ENCODE measurements around the gene ADCY5. TPM values are rescaled to one million over a fixed set of nuclear protein-coding genes. Genes with fewer than 3 reads are reported as not detected.

The ADCY5 gene
- total RNA-seq, 1 donor from 2014 or later, result not detected

DNA sequence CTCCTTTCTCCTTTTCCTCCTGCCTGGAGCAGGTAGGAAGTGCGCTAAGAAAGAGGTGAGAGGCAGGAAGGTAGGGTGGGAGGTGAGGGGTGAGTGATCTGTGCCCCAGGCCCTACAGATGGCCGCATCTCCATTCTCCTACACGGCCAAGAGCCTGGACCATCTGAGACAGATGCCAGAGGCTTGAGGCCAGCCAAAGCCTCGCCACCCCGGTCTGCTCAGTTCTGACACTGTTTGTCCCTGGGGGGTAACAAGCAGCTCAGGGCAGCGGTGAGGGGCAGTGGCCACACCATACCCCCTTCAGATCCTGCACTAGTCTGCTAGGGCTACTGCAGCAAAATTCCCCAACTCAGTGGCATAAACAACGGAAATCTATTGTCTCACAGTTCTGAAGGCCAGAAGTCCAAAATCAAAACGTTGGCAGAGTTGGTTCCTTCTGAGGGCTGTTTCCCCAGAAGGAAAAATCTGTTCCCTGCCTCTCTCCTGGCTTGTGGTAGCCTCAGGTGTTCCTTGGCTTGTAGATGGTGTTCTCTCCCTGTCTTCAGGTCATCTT lies 28.4 kb downstream of the ADCY5 start:
- intact Hi-C loops (cut with micrococcal nuclease), result no loop called here
- no peaks in the 10 kb centered on the region for H3K36me3 Mint-ChIP-seq (ENCODE audit: low read depth)
- no peak for DNase-seq (ENCODE audit: low spot score)
- no peaks in the 10 kb centered on the region for H3K4me1 Mint-ChIP-seq (ENCODE audit: low read depth)
- H3K27ac Mint-ChIP-seq, result no peak overlapping the region
- peaks cover 2% of the 10 kb centered on the region for H3K27me3 Mint-ChIP-seq (ENCODE audit: low read depth)
- H3K4me3 Mint-ChIP-seq (ENCODE audit: low read depth), result no peak overlapping the region
- H3K9me3 Mint-ChIP-seq, result no peaks in the 10 kb centered on the region

DNA sequence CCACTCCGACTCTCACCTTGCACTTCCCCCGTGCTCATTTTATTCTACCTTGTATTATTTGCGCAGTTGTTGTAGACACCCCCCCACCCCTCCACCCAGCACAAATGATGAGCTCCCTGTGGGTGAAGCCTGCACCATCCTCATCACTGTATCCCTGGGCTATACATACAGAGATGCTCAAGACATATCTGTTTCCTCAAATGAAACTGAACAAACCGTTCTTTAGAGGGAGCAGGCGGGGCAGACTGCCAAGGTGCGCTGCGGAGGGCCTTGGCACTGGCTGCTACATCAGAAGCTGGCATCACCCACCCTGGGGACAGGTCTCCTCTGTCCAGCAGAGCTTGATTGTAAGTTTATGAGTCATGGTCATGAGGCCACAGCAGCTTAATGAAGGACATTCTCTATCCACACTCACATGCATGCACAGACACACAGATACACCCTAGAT lies 29.0 kb downstream of the ADCY5 start:
- intact Hi-C loops (cut with micrococcal nuclease), result no loop called here
- no peak for DNase-seq (ENCODE audit: low spot score)
- Mint-ChIP-seq H3K4me1 (ENCODE audit: low read depth) (no peaks in the 10 kb centered on the region), H3K27ac (no peak overlapping the region), H3K27me3 (ENCODE audit: low read depth) (peaks cover 2% of the 10 kb centered on the region), H3K9me3 (no peaks in the 10 kb centered on the region), H3K36me3 (ENCODE audit: low read depth) (no peaks in the 10 kb centered on the region), H3K4me3 (ENCODE audit: low read depth) (no peak overlapping the region)

- Mint-ChIP-seq H3K27ac (no peak overlapping the region), H3K4me1 (ENCODE audit: low read depth) (no peaks in the 10 kb centered on the region), H3K9me3 (no peaks in the 10 kb centered on the region), H3K27me3 (ENCODE audit: low read depth) (peaks cover 2% of the 10 kb centered on the region), H3K4me3 (ENCODE audit: low read depth) (no peak overlapping the region), H3K36me3 (ENCODE audit: low read depth) (no peaks in the 10 kb centered on the region)
- intact Hi-C loops (cut with micrococcal nuclease), result no loop called here
- no peak for DNase-seq (ENCODE audit: low spot score)
These were observed 29.6 kb downstream of the ADCY5 start for GRCh38 chr3:123419181-123419849.

DNA sequence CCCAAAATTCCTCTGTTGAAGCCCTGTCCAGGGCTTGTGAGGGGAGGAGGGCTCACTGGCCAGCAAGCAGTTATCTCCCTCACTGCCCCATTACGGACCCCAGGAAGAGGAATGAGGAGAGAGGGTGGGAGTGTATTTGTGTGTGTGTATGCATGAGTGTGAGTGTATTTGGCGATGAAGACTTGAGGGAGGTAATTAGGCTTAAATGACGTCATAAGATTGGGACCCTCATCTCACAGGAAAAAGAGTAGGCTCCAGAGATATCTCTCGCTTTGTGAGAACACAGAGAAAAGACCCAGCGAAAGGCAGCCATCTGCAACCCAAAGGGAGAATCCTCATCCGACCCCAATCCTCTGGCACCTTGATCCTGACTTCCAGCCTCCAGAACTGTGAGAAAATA lies 32.2 kb downstream of the ADCY5 start:
- no peak for DNase-seq (ENCODE audit: low spot score)
- Mint-ChIP-seq H3K4me3 (ENCODE audit: low read depth) (no peak overlapping the region), H3K9me3 (no peaks in the 10 kb centered on the region), H3K36me3 (ENCODE audit: low read depth) (no peaks in the 10 kb centered on the region), H3K27ac (no peak overlapping the region), H3K4me1 (ENCODE audit: low read depth) (no peaks in the 10 kb centered on the region), H3K27me3 (ENCODE audit: low read depth) (no peaks in the 10 kb centered on the region)
- intact Hi-C loops (cut with micrococcal nuclease), result no loop called here

- Mint-ChIP-seq H3K9me3 (no peaks in the 10 kb centered on the region), H3K4me3 (ENCODE audit: low read depth) (no peak overlapping the region), H3K27ac (no peak overlapping the region), H3K27me3 (ENCODE audit: low read depth) (no peaks in the 10 kb centered on the region), H3K36me3 (ENCODE audit: low read depth) (no peaks in the 10 kb centered on the region), H3K4me1 (ENCODE audit: low read depth) (no peaks in the 10 kb centered on the region)
- intact Hi-C loops (cut with micrococcal nuclease), result no loop called here
- DNase-seq (ENCODE audit: low spot score), result no peak
These were observed 32.7 kb downstream of the ADCY5 start for GRCh38 chr3:123416173-123416572.

DNA sequence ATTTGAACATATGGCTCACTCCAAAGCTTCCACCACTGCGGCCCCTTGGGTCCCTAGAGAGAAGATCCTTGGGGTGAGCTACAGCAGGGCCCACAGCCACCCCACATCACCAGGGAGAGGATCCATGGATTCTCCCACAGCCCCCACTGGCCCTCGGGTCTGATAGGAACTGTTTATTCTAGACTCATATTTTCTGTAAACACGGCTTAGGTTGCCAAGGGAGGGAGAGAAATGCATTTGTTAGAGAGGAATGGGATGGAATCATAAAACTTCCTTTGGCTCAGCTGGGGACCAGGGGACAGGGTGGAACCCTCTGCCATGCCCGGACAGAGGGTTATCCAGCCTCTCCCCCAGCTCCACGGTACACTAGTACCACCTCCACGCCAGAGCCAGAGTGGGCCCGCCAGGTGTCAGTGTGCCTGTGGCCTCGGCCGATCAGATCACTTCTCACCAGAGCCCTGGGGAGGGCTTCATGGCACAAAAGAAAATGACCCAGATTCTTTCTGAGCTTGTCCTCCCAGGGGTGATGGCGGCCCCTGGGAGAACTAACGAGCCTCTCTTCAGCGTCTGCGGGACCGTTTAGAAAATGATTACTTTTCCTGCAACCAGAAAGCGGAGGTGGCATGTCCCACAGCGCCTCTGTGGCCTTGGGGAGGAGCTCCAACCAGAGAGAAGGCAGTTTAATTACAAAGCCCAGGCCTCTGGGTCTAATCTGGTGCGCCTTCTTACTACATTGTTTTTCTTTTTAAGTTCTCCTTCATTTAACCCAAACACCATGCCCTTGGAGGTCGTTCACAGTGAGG lies 33.7 kb downstream of the ADCY5 start:
- H3K4me1 Mint-ChIP-seq (ENCODE audit: low read depth), result no peaks in the 10 kb centered on the region
- intact Hi-C loops (cut with micrococcal nuclease), result no loop called here
- no peak overlapping the region for H3K4me3 Mint-ChIP-seq (ENCODE audit: low read depth)
- no peak for DNase-seq (ENCODE audit: low spot score)
- H3K27ac Mint-ChIP-seq, result no peak overlapping the region
- no peaks in the 10 kb centered on the region for H3K36me3 Mint-ChIP-seq (ENCODE audit: low read depth)
- peaks cover 3% of the 10 kb centered on the region for H3K27me3 Mint-ChIP-seq (ENCODE audit: low read depth)
- no peaks in the 10 kb centered on the region for H3K9me3 Mint-ChIP-seq

DNA sequence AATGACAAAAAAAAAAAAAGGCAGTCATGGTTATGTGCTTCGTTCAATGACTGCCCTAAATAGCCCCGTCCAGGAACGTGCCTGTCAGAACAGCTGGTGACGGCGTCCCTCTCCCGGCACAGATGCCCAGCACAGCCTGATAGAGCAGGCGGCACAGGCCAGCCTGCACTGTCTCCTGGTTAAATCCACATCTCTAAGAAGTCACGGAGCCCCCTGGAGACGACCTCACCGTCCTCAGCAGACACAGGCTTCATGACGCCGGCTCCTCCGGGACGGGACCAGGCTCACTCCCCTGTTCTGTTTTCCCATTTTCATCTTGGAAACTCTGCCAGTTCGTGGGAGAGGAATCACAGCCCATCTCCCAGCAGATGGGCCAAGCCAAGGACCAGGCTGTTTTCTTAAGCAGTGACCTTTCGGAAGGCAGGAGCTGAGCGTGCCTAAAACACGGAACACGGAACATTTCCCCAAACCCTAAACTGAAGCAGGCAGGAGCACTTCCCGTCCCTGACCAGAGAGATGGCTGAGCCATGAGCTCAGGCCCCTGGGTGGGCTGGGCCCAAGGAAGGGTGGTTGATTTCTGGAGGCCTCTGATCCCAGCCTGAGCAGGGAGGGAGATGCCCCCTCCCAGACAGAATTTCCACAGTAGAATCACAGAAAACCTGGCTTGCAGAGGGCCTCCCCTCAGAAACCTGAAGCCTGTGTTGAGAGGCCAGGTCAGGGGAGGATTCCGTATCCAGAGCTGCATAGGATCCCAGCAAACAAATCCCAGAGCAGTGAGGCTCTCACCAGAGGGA lies 35.9 kb downstream of the ADCY5 start:
- Mint-ChIP-seq H3K27ac (no peak overlapping the region), H3K4me3 (ENCODE audit: low read depth) (no peak overlapping the region), H3K27me3 (ENCODE audit: low read depth) (peaks cover 3% of the 10 kb centered on the region), H3K9me3 (no peaks in the 10 kb centered on the region), H3K4me1 (ENCODE audit: low read depth) (no peaks in the 10 kb centered on the region), H3K36me3 (ENCODE audit: low read depth) (no peaks in the 10 kb centered on the region)
- intact Hi-C loops (cut with micrococcal nuclease), result no loop called here
- DNase-seq (ENCODE audit: low spot score), result no peak

GRCh38 chr3:123412076-123412475 lies 36.8 kb downstream of the ADCY5 start:
- H3K36me3 Mint-ChIP-seq (ENCODE audit: low read depth), result no peaks in the 10 kb centered on the region
- intact Hi-C loops (cut with micrococcal nuclease), result no loop called here
- no peaks in the 10 kb centered on the region for H3K9me3 Mint-ChIP-seq
- DNase-seq (ENCODE audit: low spot score), result no peak
- no peak overlapping the region for H3K4me3 Mint-ChIP-seq (ENCODE audit: low read depth)
- H3K27me3 Mint-ChIP-seq (ENCODE audit: low read depth), result peaks cover 3% of the 10 kb centered on the region
- no peak overlapping the region for H3K27ac Mint-ChIP-seq
- H3K4me1 Mint-ChIP-seq (ENCODE audit: low read depth), result no peaks in the 10 kb centered on the region

DNA sequence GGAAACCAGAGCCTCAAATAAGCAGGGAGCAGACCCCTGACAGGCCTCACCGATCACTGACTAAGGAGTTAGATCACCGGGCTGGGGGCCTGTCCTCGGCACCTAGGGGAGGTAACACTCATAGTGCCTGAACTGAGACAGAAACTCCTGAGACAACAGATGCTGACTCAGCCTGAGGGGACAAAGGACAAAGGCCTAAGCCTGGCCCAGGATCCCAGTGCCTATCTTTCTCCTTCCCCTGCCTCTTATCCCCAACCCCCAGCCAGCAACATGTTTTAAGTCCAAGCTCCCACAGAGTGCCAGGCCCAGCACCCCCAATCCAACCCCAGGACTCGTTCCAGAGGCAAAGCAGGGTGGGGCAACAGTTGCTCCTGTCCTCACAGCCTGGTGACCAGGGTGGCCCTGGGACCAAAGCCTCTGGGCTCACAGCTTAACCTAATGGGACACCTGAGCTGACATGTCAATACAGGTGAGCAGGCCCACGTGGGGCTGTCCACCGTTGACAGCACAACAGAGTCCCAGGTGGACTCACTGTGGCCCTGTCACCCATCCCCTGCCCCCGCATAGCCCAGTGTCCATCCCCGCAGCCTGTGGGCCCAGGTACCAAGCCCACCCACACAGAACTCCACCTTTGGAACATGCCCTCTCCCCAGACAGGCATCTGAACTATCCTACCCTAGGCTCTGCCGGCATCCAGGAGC lies 37.4 kb downstream of the ADCY5 start:
- Mint-ChIP-seq H3K4me3 (ENCODE audit: low read depth) (no peak overlapping the region), H3K4me1 (ENCODE audit: low read depth) (no peaks in the 10 kb centered on the region), H3K27ac (no peak overlapping the region), H3K27me3 (ENCODE audit: low read depth) (peaks cover 3% of the 10 kb centered on the region), H3K36me3 (ENCODE audit: low read depth) (no peaks in the 10 kb centered on the region), H3K9me3 (no peaks in the 10 kb centered on the region)
- no peak for DNase-seq (ENCODE audit: low spot score)
- intact Hi-C loops (cut with micrococcal nuclease), result no loop called here

DNA sequence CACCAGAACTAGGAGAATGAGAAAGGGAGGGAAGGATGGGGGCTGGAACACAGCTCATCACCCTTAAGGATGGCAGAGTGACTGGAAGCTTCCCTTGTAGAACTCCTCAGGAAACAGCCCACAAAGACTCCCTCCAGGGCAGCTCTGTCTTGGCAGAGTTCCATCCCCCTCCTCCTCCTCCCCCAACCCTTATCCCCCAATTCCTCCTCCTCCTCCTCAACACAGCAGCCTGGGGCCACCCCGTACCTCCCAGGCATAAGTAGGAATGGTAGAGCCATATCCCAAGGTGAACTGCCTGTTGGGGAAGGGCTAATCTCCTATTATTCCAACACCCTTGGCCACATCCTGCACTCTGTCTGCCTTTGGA lies 38.8 kb downstream of the ADCY5 start:
- no peaks in the 10 kb centered on the region for H3K9me3 Mint-ChIP-seq
- DNase-seq (ENCODE audit: low spot score), result no peak
- H3K4me1 Mint-ChIP-seq (ENCODE audit: low read depth), result no peaks in the 10 kb centered on the region
- H3K27ac Mint-ChIP-seq, result no peak overlapping the region
- H3K27me3 Mint-ChIP-seq (ENCODE audit: low read depth), result peaks cover 3% of the 10 kb centered on the region
- no peaks in the 10 kb centered on the region for H3K36me3 Mint-ChIP-seq (ENCODE audit: low read depth)
- intact Hi-C loops (cut with micrococcal nuclease), result no loop called here
- H3K4me3 Mint-ChIP-seq (ENCODE audit: low read depth), result no peak overlapping the region

- Mint-ChIP-seq H3K4me3 (ENCODE audit: low read depth) (no peak overlapping the region), H3K36me3 (ENCODE audit: low read depth) (no peaks in the 10 kb centered on the region), H3K27me3 (ENCODE audit: low read depth) (peaks cover 3% of the 10 kb centered on the region), H3K9me3 (no peaks in the 10 kb centered on the region), H3K4me1 (ENCODE audit: low read depth) (no peaks in the 10 kb centered on the region), H3K27ac (no peak overlapping the region)
- intact Hi-C loops (cut with micrococcal nuclease), result no loop called here
- DNase-seq (ENCODE audit: low spot score), result no peak
These were observed 39.3 kb downstream of the ADCY5 start for GRCh38 chr3:123409443-123410148.

- no peak for DNase-seq (ENCODE audit: low spot score)
- Mint-ChIP-seq H3K9me3 (no peaks in the 10 kb centered on the region), H3K36me3 (ENCODE audit: low read depth) (no peaks in the 10 kb centered on the region), H3K27me3 (ENCODE audit: low read depth) (peaks cover 3% of the 10 kb centered on the region), H3K27ac (no peak overlapping the region), H3K4me1 (ENCODE audit: low read depth) (no peaks in the 10 kb centered on the region), H3K4me3 (ENCODE audit: low read depth) (no peak overlapping the region)
- intact Hi-C loops (cut with micrococcal nuclease), result no loop called here
These were observed 42.3 kb downstream of the ADCY5 start for GRCh38 chr3:123406598-123406997.
